NK-92 (cell line): Measurements from ENCODE around the gene MCF2L.

Experiments
- DNase-seq: peaks from one replicate; lab custom pipeline; 2025; ENCODE audit not compliant: unreplicated experiment; lab: John Stamatoyannopoulos, UW

Gene MCF2L

DNA sequence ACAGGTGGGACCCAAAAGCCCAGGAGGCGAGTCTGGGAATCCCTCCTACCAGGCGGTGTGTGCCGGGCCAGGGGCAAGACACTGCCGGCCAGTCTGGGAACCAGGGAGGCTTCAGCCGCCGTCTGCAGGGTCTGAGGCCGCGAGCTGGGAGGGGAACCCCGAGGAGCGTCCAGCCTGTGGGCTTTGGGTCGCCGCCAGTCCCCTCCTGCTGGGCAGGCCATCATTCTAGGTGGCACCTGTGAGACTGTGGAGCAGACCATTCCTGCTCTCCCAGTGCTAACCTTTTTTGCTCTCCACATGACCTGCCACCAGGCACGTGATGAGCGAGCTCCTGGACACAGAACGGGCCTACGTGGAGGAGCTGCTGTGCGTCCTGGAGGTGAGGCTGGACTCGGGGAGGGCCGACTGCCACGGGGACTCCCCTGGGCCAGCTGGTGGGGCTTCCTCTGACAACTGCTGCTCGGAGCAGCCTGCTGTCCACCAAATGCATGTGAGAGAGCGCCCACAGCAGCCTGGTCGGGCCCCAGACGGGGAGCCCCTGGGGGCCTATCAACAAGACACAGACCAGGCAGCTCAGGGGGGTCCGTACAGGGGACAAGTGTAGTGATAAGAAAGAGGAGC lies 112.0 kb downstream of the MCF2L start:
- DNase-seq: no peak

DNA sequence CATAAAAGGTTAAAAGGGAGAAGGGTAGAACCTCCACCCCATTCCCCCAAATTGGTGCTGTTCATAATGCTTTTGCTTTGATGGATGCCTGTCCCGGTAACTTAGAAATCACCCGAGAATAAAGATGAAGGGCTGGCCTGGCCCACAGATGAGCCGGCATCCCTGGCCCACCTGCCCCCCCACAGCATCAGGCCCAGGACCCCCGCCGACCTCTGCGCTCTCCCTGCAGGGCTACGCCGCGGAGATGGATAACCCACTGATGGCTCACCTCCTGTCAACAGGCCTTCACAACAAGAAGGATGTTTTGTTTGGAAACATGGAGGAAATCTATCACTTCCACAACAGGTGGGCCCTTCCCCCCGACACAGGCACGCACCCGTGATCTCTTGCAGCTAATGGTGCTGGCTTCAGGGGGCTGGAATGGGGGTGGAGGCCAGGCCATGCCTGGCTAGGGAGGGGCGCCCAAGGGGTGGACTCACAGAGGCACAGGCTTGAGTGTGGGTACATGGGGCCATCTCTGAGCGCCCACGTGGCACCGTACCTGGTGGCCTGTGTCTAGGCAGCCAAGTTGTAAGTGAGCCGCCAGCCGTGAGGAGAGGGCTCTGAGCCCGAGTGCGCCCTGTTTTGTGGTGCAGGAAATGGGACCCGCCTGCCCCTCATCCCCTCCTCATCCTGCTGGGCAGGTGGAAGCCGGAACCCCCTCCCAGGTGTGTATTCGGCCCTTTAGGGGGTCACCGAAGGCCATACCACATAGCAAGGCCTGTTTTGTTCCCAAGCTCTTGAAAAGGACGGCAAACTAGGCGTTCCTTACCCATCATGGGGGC lies 113.4 kb downstream of the MCF2L start:
- no peak for DNase-seq

- DNase-seq: no peak
These were observed 114.0 kb downstream of the MCF2L start for GRCh38 chr13:113083022-113083373.

- DNase-seq: no peak
These were observed 114.5 kb downstream of the MCF2L start for GRCh38 chr13:113083402-113084061.

DNA sequence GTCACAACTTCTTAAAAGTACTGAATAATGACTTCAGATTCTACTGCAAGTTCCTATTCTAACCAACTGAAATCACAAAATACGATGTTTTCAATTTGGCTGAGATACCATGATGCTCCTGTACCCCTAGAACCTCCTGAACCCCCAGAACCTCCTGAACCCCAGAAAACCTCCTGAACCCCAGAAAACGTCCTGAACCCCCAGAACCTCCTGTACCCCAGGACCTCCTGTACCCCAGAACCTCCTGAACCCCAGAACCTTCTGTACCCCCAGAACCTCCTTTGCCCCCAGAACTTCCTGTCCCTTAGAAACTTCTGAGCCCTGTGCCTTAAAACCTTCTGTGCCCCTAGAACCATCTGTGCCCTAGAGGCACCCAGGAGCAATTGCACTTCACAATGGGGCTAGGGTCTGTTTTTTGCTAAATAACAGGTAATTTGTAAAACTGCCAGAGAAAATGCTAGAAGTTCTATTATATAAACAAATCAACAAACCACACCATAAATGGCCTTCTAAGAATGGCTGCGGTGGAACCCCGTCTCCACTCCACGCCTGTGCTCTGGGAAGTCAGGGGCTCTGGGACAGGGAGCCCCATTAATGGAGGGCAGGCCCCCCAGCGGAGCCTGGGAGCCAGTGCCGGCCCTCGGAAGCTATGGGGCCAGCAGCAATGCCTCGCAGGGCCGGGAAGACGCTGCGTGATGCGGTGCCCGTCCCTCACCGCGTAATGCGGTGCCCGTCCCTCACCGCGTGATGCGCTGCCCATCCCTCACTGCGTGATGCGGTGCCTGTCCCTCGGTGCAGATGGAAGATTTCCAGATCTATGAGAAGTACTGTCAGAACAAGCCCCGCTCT lies 115.3 kb downstream of the MCF2L start:
- DNase-seq: no peak

DNA sequence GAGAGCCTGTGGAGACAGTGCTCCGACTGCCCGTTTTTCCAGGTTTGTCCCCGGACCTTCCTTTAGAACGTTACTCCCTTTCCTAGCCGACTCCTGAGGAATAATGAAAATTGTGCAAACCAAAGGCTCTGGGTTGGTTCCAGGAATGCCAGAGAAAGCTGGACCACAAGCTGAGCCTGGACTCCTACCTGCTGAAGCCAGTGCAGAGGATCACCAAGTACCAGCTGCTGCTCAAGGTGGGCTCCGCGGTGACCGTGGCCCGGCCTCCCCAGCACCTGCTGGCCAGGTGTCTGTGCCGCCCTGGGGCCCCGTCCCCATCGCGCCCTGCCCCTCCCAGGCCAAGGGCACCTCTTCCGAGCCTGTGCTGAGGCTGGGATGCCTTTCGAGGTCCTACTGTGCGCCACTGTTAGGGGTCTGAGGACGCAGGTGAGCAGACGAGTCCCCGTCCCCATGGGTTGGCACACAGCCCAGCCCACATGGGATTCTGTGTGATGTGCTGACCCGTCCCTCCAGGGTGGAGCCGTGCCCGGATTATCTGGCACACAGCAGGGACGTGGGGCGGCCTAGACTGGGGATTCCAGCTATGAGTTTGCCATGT lies 116.0 kb downstream of the MCF2L start:
- DNase-seq: no peak

- DNase-seq: no peak
These were observed 117.2 kb downstream of the MCF2L start for GRCh38 chr13:113086031-113086750.

- no peak for DNase-seq
These were observed 118.2 kb downstream of the MCF2L start for GRCh38 chr13:113086991-113087922.

DNA sequence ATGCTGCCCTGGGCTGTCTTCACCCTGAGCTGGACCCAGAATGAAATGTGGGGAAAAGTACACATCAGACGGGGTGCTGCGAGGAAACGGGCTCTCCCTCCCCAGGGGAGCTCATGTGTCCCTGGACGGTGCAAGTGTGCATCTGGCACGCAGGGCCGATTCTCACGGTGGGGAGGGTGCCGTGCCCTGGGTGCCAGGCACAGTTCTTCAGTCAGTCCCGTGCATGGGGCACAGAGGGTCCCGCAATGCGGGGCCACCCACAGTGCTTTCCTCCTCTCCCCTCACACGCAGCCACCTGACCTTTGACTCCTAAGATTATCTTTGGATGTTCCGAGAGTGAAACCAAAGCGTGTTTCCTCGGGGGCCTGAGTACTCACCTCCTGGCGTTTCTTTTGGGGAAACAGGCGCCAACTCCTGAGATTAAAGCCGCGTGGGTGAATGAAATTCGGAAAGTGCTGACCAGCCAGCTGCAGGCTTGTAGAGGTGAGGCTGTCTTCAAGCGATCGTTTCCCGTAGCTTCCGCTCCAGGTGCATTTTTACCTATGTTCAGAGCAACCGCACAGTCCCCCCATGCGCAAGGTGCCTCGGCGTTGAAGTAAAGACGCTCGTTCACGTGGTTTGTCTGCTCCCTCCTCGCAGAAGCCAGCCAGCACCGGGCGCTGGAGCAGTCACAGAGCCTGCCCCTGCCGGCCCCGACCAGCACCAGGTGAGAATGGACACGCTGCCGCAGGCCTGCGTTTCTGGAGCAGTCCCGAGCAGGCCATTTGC lies 119.1 kb downstream of the MCF2L start:
- no peak for DNase-seq

- DNase-seq: no peak
These were observed 119.6 kb downstream of the MCF2L start for GRCh38 chr13:113088691-113089020.

- DNase-seq: no peak
These were observed 120.8 kb downstream of the MCF2L start for GRCh38 chr13:113089693-113090414.

- no peak for DNase-seq
These were observed 121.4 kb downstream of the MCF2L start for GRCh38 chr13:113090415-113090770.

DNA sequence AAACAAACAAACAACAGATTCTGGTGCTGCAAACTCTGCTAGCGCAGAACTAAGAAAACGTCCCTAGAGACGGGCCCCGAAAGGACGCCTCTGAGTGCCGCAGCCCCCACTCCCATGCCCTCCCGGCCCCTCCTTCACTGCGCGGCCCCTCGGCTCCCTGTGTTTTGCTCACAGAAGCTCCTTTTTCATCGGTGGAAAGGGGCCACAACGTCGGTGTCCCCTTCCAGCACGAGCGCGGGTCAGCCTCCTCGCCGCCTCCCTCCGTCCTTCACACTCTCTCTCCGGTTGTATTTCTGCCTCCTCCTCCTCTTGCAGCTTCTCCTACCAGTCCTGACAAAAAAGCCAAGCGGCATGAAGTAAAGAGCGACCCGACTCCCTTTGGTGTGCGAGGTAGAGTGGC lies 121.8 kb downstream of the MCF2L start:
- DNase-seq: no peak

DNA sequence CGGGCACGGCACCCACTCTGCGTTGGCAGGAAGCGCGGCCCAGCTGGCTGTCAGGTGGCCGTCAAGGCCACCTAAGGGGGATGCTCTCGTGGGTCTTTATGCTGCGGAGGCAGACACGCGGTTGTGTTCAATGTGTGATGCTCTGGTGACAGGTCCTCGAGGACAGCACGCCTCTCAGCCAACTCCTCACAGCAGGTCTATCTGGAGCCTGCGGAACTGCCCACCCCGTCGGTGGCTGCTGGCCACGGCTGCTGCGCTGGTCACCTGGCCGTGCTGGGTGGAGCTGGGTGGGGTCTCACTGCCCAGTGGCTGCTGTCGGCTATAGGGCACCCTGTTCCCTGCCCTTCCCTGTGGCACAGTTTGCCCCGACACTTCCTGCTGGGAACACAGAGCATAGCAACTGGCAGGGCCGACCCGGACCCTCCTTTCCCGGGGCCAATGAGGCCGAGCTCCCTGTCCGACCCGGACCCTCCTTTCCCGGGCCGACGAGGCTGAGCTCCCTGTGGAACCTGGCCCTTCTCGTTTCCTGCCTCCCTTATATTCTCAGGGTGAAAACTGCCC lies 122.3 kb downstream of the MCF2L start:
- no peak for DNase-seq

GRCh38 chr13:113091891-113092775 lies 123.1 kb downstream of the MCF2L start:
- no peak for DNase-seq

DNA sequence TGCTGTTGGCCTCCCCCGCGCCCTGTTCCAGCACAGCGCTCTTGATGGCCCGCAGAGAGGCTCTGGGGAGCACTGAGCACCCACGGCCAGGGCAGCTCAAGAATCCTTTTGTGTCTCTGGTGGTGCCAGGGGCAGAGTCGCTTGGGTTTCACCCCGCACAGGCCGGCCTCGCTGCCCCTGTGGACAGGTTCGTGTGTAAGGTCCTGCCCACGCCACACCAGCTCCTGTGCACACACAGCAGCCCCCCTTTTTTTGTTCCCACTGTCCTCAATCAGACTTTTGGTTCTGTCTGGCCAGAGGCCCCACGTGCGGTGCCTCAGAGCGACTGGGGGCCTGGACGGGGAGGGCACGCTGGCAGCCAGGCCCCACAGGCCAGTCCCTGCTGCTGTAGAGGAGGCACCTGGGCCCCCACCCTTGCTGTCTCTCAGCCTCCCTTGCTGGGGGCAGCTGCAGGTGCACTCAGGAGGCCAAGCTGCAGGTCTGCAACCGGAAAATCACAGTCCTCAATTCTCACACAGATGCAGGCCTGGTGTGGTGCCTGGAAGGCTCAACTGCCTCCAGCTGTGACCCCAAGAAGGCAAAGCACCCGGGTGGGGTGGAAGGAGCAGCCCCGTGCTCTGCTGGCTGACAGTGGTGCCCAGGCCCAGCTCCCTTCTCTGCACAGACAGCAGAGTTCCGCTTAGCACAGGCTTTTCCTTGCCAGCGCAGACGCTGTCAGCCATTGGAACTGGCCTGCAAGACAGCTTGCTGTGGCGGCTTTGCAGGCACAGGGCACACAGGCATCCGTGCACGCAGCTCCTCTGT lies 124.0 kb downstream of the MCF2L start:
- DNase-seq: no peak
